WTC11 (cell line): ENCODE measurements around the gene COL4A2. TPM values are rescaled to one million over a fixed set of nuclear protein-coding genes. Genes with fewer than 3 reads are reported as not detected.
A peak's percentile ranks its signal among the peaks of the same experiment; 100 is the strongest.

Experiments used
- ATAC-seq: fragments of 200-7000 bp; cut with Tn5 transposase; 2 replicates; pipeline ENCODE4 v1.10.0; 2021; ENCODE audit warnings: mild to moderate bottlenecking, moderate library complexity
- CTCF ChIA-PET: fragments of 300-600 bp; sonication (Branson Sonifier 250); formaldehyde crosslinking; loops from one replicate; lab custom pipeline; 2021; ENCODE audit warnings: antibody characterized with exemption; lab: Charles Lee
- POLR2A ChIA-PET: fragments of 350-600 bp; sonication (Branson Sonifier 250); formaldehyde crosslinking; loops from one replicate; lab custom pipeline; 2021; ENCODE audit warnings: antibody characterized with exemption; lab: Charles Lee
- DNase-seq: peaks from one replicate; pipeline ENCODE4 v3.0.0; 2021; ENCODE audit warnings: low spot score
- H3K27ac Mint-ChIP-seq: 2 replicates; pipeline ENCODE4 v1.8.0; 2021; ENCODE audit warnings: mixed read lengths
- H3K27me3 Mint-ChIP-seq: 2 replicates; pipeline ENCODE4 v1.8.0; 2021; ENCODE audit warnings: low read depth, mild to moderate bottlenecking, moderate library complexity, mixed read lengths
- H3K36me3 Mint-ChIP-seq: 2 replicates; pipeline ENCODE4 v1.8.0; 2021; ENCODE audit warnings: mixed read lengths
- H3K4me1 Mint-ChIP-seq: 2 replicates; pipeline ENCODE4 v1.8.0; 2022; ENCODE audit warnings: mixed read lengths
- H3K4me3 Mint-ChIP-seq: 2 replicates; pipeline ENCODE4 v1.8.0; 2021; ENCODE audit warnings: mild to moderate bottlenecking, moderate library complexity, mixed read lengths
- H3K9me3 Mint-ChIP-seq: 2 replicates; pipeline ENCODE4 v1.8.0; 2021; ENCODE audit warnings: mixed read lengths
- ATF1 ChIP-seq: sonication (generic); formaldehyde crosslinking; IDR thresholded peaks from 2 replicates; pipeline ENCODE4 v1.8.1; 2023; ENCODE audit warnings: mild to moderate bottlenecking, moderate library complexity, missing genetic modification reagents
- JAZF1 ChIP-seq: fragments of 250-450 bp; sonication (Bioruptor Pico); IDR thresholded peaks from 2 replicates; pipeline ENCODE4 v1.9.0; 2021; ENCODE audit warnings: moderate library complexity, mild to moderate bottlenecking, inconsistent platforms
- JUN ChIP-seq: sonication (generic); formaldehyde crosslinking; IDR thresholded peaks from 2 replicates; pipeline ENCODE4 v1.8.0; 2023; ENCODE audit warnings: mild to moderate bottlenecking, missing genetic modification reagents
- KAT7 ChIP-seq: sonication (generic); formaldehyde crosslinking; IDR thresholded peaks from 2 replicates; pipeline ENCODE4 v1.8.1; 2023; ENCODE audit warnings: missing genetic modification reagents, mild to moderate bottlenecking, borderline replicate concordance
- NR1H2 ChIP-seq: sonication (generic); formaldehyde crosslinking; IDR thresholded peaks from 2 replicates; pipeline ENCODE4 v1.9.0; 2021; ENCODE audit warnings: mild to moderate bottlenecking, moderate library complexity, missing genetic modification reagents
- SOX15 ChIP-seq: fragments of 250-450 bp; sonication (Bioruptor Pico); IDR thresholded peaks from 2 replicates; pipeline ENCODE4 v1.9.0; 2021; ENCODE audit warnings: mild to moderate bottlenecking
- total RNA-seq: library from RNA; stranded (reverse); gene quantifications from 3 replicates; pipeline ENCODE4 v1.2.3, GENCODE V29; 2021
- TF ChIP-seq, protein P1 (sequence below): sonication (generic); formaldehyde crosslinking; IDR thresholded peaks from 2 replicates; pipeline ENCODE4 v1.8.1; 2023; ENCODE audit warnings: mild to moderate bottlenecking, missing genetic modification reagents, borderline replicate concordance
- TF ChIP-seq, protein P2 (sequence below): fragments of 250-450 bp; sonication (Bioruptor Pico); IDR thresholded peaks from 2 replicates; pipeline ENCODE4 v1.9.0; 2021; ENCODE audit warnings: mild to moderate bottlenecking, borderline replicate concordance
- TF ChIP-seq, protein P3 (sequence below): fragments of 250-450 bp; sonication (Bioruptor Pico); IDR thresholded peaks from 2 replicates; pipeline ENCODE4 v1.9.0; 2021; ENCODE audit warnings: mild to moderate bottlenecking
- TF ChIP-seq, protein P4 (sequence below): sonication (generic); formaldehyde crosslinking; IDR thresholded peaks from 2 replicates; pipeline ENCODE4 v1.8.0; 2022; ENCODE audit warnings: mild to moderate bottlenecking, missing genetic modification reagents
- TF ChIP-seq, protein P5 (sequence below): sonication (generic); formaldehyde crosslinking; IDR thresholded peaks from 2 replicates; pipeline ENCODE4 v1.8.1; 2022; ENCODE audit warnings: low read depth, mild to moderate bottlenecking, moderate library complexity, missing genetic modification reagents, borderline replicate concordance
- TF ChIP-seq, protein P6 (sequence below): fragments of 250-450 bp; sonication (Bioruptor Pico); IDR thresholded peaks from 2 replicates; pipeline ENCODE4 v1.9.0; 2021; ENCODE audit warnings: moderate library complexity, mild to moderate bottlenecking, inconsistent platforms, borderline replicate concordance
- TF ChIP-seq, protein P7 (sequence below): sonication (generic); formaldehyde crosslinking; IDR thresholded peaks from 2 replicates; pipeline ENCODE4 v1.8.1; 2023; ENCODE audit warnings: mild to moderate bottlenecking, missing genetic modification reagents, moderate library complexity
- TF ChIP-seq, protein P8 (sequence below): sonication (generic); formaldehyde crosslinking; IDR thresholded peaks from 2 replicates; pipeline ENCODE4 v1.8.0; 2022; ENCODE audit warnings: mild to moderate bottlenecking, missing genetic modification reagents

Gene COL4A2
- total RNA-seq, 1 experiment from 2014 or later, result 109 TPM

DNA sequence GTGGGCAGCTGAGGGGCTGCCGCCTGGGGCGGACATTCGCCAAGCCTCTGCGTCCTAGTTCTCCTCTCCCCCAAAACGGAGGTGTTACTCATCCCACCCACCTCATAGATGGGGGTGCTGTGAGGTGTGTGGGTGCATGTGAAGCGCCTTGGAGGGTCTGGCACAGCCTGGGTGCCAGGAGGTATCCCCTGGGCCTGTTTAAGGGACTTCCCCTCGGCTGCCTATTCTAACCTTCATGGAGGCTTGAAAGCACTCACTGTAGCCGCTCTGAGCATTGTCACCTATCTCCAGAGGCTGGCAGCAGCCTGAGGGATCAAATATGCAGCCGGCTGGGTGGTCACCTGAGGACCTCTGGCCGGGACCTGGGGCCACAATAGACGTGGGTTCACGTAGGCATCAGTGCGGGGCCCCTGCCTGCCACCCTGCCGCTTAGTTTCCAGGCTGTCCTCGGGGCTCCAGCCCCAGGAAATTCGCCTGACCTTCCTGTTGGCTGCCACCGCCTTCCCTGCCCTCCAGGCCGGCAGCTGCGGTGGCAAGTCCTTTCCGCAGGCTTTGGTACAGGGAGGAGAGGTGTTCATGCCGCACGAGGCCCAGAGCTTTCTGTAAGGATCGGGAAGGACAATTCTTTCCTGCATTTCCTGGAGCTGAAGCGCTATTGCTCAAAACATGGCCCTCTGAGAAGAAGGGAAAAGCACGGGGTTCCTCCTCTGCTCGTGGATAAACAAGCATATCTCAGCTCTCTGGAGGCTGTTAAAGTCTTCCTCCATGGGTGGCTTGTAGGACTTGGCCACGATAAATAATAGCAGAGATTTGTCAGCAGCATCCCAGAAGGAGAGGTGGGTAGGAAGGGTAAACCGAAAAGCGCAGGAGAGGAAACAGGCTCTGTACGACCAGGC, 4.6 kb downstream of the COL4A2 start:
- DNase-seq, result no peak
- POLR2A ChIA-PET, result no interaction called here
- ATAC-seq, result no peak
- Mint-ChIP-seq H3K27me3 (peaks cover 18% of the 10 kb centered on the region), H3K9me3 (no peaks in the 10 kb centered on the region)
- TF ChIP-seq, protein P1, sequence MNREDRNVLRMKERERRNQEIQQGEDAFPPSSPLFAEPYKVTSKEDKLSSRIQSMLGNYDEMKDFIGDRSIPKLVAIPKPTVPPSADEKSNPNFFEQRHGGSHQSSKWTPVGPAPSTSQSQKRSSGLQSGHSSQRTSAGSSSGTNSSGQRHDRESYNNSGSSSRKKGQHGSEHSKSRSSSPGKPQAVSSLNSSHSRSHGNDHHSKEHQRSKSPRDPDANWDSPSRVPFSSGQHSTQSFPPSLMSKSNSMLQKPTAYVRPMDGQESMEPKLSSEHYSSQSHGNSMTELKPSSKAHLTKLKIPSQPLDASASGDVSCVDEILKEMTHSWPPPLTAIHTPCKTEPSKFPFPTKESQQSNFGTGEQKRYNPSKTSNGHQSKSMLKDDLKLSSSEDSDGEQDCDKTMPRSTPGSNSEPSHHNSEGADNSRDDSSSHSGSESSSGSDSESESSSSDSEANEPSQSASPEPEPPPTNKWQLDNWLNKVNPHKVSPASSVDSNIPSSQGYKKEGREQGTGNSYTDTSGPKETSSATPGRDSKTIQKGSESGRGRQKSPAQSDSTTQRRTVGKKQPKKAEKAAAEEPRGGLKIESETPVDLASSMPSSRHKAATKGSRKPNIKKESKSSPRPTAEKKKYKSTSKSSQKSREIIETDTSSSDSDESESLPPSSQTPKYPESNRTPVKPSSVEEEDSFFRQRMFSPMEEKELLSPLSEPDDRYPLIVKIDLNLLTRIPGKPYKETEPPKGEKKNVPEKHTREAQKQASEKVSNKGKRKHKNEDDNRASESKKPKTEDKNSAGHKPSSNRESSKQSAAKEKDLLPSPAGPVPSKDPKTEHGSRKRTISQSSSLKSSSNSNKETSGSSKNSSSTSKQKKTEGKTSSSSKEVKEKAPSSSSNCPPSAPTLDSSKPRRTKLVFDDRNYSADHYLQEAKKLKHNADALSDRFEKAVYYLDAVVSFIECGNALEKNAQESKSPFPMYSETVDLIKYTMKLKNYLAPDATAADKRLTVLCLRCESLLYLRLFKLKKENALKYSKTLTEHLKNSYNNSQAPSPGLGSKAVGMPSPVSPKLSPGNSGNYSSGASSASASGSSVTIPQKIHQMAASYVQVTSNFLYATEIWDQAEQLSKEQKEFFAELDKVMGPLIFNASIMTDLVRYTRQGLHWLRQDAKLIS (CRISPR knock-in tag), result no peak
- TF ChIP-seq, all 79 proteins: peak for 0
- Mint-ChIP-seq H3K4me1 (peaks cover 16% of the 10 kb centered on the region), H3K27ac (peak overlapping the region; percentile 12; the same call in 1 of the 2 replicates), H3K4me3 (no peak overlapping the region), H3K36me3 (no peaks in the 10 kb centered on the region)
- CTCF ChIA-PET, result no interaction called here

DNA sequence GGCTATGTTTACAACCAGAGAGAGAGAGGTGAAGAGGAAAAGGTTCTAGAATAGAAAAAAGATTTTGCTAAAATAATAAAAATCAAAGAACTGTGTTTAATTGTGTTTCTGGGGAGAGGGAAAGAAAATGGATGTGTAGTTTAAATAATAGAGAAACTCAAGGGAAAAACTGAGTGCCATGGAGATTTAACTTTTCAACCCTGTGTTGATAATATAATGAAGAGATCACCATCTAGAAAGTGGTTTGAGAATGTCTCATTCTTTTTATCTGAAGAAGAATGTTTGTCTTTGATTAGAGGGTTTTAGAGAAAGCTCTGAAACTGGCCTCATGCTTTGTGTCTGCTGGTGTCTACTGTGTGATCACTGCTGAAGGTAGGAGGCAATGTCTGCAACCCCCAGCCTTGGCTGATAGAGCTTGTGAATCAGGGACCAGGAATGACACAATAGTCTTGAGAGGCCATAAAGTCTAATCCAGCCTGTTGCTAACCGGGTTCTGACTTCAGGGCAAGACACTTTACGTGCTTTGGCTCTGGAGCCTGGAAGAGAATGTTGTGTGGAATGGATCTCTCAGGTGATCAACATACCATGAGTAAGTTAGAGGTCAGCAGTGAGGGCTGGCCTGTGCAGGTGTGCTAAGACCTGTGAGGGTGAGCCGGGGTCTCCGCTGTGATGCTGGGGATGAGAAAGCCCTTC, 5.4 kb downstream of the COL4A2 start:
- Mint-ChIP-seq H3K27ac (peak overlapping the region; percentile 12; the same call in 1 of the 2 replicates), H3K36me3 (peaks cover 5% of the 10 kb centered on the region; the same call in 1 of the 2 replicates), H3K27me3 (peaks cover 18% of the 10 kb centered on the region), H3K9me3 (no peaks in the 10 kb centered on the region), H3K4me1 (peaks cover 16% of the 10 kb centered on the region), H3K4me3 (no peak overlapping the region)
- ATAC-seq, result no peak
- ChIA-PET POLR2A (no interaction called here), CTCF (no interaction called here)
- no peak for DNase-seq
- TF ChIP-seq ATF1 (CRISPR knock-in tag) (no peak), JAZF1 (CRISPR knock-in tag) (no peak), SOX15 (no peak), JUN (CRISPR knock-in tag) (no peak), NR1H2 (CRISPR knock-in tag) (no peak), KAT7 (no peak)
- TF ChIP-seq, protein P2, sequence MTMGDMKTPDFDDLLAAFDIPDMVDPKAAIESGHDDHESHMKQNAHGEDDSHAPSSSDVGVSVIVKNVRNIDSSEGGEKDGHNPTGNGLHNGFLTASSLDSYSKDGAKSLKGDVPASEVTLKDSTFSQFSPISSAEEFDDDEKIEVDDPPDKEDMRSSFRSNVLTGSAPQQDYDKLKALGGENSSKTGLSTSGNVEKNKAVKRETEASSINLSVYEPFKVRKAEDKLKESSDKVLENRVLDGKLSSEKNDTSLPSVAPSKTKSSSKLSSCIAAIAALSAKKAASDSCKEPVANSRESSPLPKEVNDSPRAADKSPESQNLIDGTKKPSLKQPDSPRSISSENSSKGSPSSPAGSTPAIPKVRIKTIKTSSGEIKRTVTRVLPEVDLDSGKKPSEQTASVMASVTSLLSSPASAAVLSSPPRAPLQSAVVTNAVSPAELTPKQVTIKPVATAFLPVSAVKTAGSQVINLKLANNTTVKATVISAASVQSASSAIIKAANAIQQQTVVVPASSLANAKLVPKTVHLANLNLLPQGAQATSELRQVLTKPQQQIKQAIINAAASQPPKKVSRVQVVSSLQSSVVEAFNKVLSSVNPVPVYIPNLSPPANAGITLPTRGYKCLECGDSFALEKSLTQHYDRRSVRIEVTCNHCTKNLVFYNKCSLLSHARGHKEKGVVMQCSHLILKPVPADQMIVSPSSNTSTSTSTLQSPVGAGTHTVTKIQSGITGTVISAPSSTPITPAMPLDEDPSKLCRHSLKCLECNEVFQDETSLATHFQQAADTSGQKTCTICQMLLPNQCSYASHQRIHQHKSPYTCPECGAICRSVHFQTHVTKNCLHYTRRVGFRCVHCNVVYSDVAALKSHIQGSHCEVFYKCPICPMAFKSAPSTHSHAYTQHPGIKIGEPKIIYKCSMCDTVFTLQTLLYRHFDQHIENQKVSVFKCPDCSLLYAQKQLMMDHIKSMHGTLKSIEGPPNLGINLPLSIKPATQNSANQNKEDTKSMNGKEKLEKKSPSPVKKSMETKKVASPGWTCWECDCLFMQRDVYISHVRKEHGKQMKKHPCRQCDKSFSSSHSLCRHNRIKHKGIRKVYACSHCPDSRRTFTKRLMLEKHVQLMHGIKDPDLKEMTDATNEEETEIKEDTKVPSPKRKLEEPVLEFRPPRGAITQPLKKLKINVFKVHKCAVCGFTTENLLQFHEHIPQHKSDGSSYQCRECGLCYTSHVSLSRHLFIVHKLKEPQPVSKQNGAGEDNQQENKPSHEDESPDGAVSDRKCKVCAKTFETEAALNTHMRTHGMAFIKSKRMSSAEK (CRISPR knock-in tag), result no peak
- TF ChIP-seq, protein P3, sequence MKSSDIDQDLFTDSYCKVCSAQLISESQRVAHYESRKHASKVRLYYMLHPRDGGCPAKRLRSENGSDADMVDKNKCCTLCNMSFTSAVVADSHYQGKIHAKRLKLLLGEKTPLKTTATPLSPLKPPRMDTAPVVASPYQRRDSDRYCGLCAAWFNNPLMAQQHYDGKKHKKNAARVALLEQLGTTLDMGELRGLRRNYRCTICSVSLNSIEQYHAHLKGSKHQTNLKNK, result no peak
- TF ChIP-seq, protein P4, sequence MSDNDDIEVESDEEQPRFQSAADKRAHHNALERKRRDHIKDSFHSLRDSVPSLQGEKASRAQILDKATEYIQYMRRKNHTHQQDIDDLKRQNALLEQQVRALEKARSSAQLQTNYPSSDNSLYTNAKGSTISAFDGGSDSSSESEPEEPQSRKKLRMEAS (CRISPR knock-in tag), result no peak
- TF ChIP-seq, protein P5, sequence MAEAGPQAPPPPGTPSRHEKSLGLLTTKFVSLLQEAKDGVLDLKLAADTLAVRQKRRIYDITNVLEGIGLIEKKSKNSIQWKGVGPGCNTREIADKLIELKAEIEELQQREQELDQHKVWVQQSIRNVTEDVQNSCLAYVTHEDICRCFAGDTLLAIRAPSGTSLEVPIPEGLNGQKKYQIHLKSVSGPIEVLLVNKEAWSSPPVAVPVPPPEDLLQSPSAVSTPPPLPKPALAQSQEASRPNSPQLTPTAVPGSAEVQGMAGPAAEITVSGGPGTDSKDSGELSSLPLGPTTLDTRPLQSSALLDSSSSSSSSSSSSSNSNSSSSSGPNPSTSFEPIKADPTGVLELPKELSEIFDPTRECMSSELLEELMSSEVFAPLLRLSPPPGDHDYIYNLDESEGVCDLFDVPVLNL, result no peak
- TF ChIP-seq, protein P6, sequence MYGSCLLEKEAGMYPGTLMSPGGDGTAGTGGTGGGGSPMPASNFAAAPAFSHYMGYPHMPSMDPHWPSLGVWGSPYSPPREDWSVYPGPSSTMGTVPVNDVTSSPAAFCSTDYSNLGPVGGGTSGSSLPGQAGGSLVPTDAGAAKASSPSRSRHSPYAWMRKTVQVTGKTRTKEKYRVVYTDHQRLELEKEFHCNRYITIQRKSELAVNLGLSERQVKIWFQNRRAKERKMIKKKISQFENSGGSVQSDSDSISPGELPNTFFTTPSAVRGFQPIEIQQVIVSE (CRISPR knock-in tag), result no peak
- TF ChIP-seq, protein P7, sequence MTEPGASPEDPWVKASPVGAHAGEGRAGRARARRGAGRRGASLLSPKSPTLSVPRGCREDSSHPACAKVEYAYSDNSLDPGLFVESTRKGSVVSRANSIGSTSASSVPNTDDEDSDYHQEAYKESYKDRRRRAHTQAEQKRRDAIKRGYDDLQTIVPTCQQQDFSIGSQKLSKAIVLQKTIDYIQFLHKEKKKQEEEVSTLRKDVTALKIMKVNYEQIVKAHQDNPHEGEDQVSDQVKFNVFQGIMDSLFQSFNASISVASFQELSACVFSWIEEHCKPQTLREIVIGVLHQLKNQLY (CRISPR knock-in tag), result no peak
- TF ChIP-seq, protein P8, sequence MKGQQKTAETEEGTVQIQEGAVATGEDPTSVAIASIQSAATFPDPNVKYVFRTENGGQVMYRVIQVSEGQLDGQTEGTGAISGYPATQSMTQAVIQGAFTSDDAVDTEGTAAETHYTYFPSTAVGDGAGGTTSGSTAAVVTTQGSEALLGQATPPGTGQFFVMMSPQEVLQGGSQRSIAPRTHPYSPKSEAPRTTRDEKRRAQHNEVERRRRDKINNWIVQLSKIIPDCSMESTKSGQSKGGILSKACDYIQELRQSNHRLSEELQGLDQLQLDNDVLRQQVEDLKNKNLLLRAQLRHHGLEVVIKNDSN, result no peak
- TF ChIP-seq, protein P1 (CRISPR knock-in tag), result no peak
